NT2/D1 (cell line): Measurements from ENCODE around the gene CHST1.

Experiments
- YY1 ChIP-seq: IDR thresholded peaks from 2 replicates; pipeline ENCODE4 v1.6.1; 2011; ENCODE audit not compliant: insufficient read length, insufficient read depth
- ZNF274 ChIP-seq: IDR thresholded peaks from 2 replicates; pipeline ENCODE4 v1.6.1; 2011; ENCODE audit warnings: mild to moderate bottlenecking, low read depth, low read length

- TF ChIP-seq YY1 (no peak), ZNF274 (no peak)
Observed at GRCh38 chr11:45617871-45618601, 47.4 kb downstream of the CHST1 start.
